Endothelial cell of umbilical vein (primary cell): ENCODE results near the gene MRTFA. TPM values are rescaled to one million over a fixed set of nuclear protein-coding genes. Genes with fewer than 3 reads are reported as not detected.

Experiments used
- BruUV-seq: library from RNA; stranded (reverse); fragments of 400-500 nt; replicated peaks from 2 replicates; lab custom pipeline; 2021; lab: Mats Ljungman, UMichigan
- CTCF ChIA-PET: fragments of 300-600, 350-600 bp; sonication (Branson Sonifier 250); formaldehyde crosslinking; loops from one replicate; lab custom pipeline; 2021; ENCODE audit warnings: antibody characterized with exemption, inconsistent platforms; lab: Charles Lee
- POLR2A ChIA-PET: fragments of 300-600, 350-600 bp; sonication (Branson Sonifier 250); formaldehyde crosslinking; loops from one replicate; lab custom pipeline; 2021; ENCODE audit warnings: antibody characterized with exemption, inconsistent platforms; lab: Charles Lee
- DNase-seq: peaks from one replicate; pipeline ENCODE4 v3.0.0-alpha.2; 2011; ENCODE audit warnings: low read depth, low spot score
- FAIRE-seq: peaks from 2 replicates; lab custom pipeline; 2011; peaks lifted over from hg19 to GRCh38; lab: Jason Lieb, UNC
- H2AFZ ChIP-seq: 2 replicates; pipeline ENCODE4 v1.6.0; 2012; ENCODE audit warnings: low read depth, low read length, control low read depth, inconsistent platforms
- H3K27ac ChIP-seq: 2 replicates; pipeline ENCODE4 v1.5.1; 2011; ENCODE audit warnings: low read depth, mild to moderate bottlenecking, control low read depth, low read length, moderate library complexity; ENCODE audit not compliant: insufficient read depth
- H3K27me3 ChIP-seq, 2 experiments: 2 replicates each; pipeline versions ENCODE4 v1.6.0 to v1.6.1; 2011; ENCODE audit warnings: low read length in 2 of 2, mixed read lengths in 1 of 2; ENCODE audit not compliant: control insufficient read depth in 2 of 2, insufficient read depth in 2 of 2
- H3K36me3 ChIP-seq, 2 experiments: 2 replicates in 1 of 2; 3 replicates in 1 of 2; pipeline ENCODE4 v1.5.1; 2011; ENCODE audit warnings: low read length in 2 of 2, mild to moderate bottlenecking in 1 of 2, moderate library complexity in 1 of 2; ENCODE audit not compliant: control insufficient read depth in 2 of 2, insufficient read depth in 2 of 2; ENCODE audit errors: extremely low read depth in 1 of 2
- H3K4me1 ChIP-seq: 3 replicates; pipeline ENCODE4 v1.5.1; 2011; ENCODE audit warnings: mild to moderate bottlenecking, low read length; ENCODE audit not compliant: control insufficient read depth, insufficient read depth; ENCODE audit errors: extremely low read depth
- H3K4me2 ChIP-seq: 2 replicates; pipeline ENCODE4 v1.6.1; 2011; ENCODE audit warnings: low read length, control low read depth, mixed read lengths; ENCODE audit not compliant: insufficient read depth
- H3K4me3 ChIP-seq, 3 experiments: fragments of 200-600 bp in 1 of 3; sonication (generic), shearing (Covaris generic) in 1 of 3; replicated peaks in 1 of 3; 2 replicates each; pipeline ENCODE4 v1.5.1; 2011 to 2016; ENCODE audit warnings: control low read depth in 3 of 3, low read length in 3 of 3, mild to moderate bottlenecking in 2 of 3, inconsistent platforms in 1 of 3, low read depth in 1 of 3, moderate library complexity in 1 of 3; ENCODE audit not compliant: insufficient read depth in 1 of 3
- H3K79me2 ChIP-seq: 2 replicates; pipeline ENCODE4 v1.6.0; 2012; ENCODE audit warnings: low read length, inconsistent platforms; ENCODE audit not compliant: control insufficient read depth, insufficient read depth
- H3K9ac ChIP-seq: replicated peaks from 2 replicates; pipeline ENCODE3; 2011; ENCODE audit warnings: low read length, control low read depth; ENCODE audit not compliant: insufficient read depth; ENCODE audit errors: extremely low read depth
- H3K9me1 ChIP-seq: replicated peaks from 3 replicates; pipeline ENCODE4 v1.6.0; 2011; ENCODE audit warnings: mild to moderate bottlenecking, low read length; ENCODE audit not compliant: control insufficient read depth, insufficient read depth; ENCODE audit errors: extremely low read depth
- H3K9me3 ChIP-seq: replicated peaks from 2 replicates; pipeline ENCODE4 v1.5.1; 2012; ENCODE audit warnings: low read length, inconsistent platforms; ENCODE audit not compliant: control insufficient read depth, insufficient read depth
- H4K20me1 ChIP-seq: replicated peaks from 2 replicates; pipeline ENCODE3; 2011; ENCODE audit warnings: mild to moderate bottlenecking, low read length; ENCODE audit not compliant: control insufficient read depth, insufficient read depth; ENCODE audit errors: extremely low read depth
- CTCF ChIP-seq, 2 donors: IDR thresholded peaks; 1 replicate in 1 of 2; 2 replicates in 1 of 2; pipeline ENCODE4 v1.5.1; 2011; ENCODE audit warnings: low read length in 2 of 2, mild to moderate bottlenecking in 2 of 2, moderate library complexity in 2 of 2, control low read depth in 1 of 2, inconsistent platforms in 1 of 2, low read depth in 1 of 2; ENCODE audit not compliant: insufficient read depth in 1 of 2; ENCODE audit errors: extremely low read depth in 1 of 2
- EZH2 ChIP-seq: IDR thresholded peaks from 2 replicates; pipeline ENCODE4 v1.6.1; 2012; ENCODE audit warnings: borderline replicate concordance, low read depth, mild to moderate bottlenecking, moderate library complexity, low read length, inconsistent platforms; ENCODE audit not compliant: severe bottlenecking
- FOS ChIP-seq: IDR thresholded peaks from 2 replicates; pipeline ENCODE4 v1.6.1; 2011; ENCODE audit warnings: mild to moderate bottlenecking, low read length, moderate library complexity, borderline replicate concordance; ENCODE audit not compliant: insufficient read depth
- GATA2 ChIP-seq: IDR thresholded peaks from 2 replicates; pipeline ENCODE4 v1.7.0; 2011; ENCODE audit warnings: low read depth, mild to moderate bottlenecking, moderate library complexity, mixed read lengths, low read length; ENCODE audit not compliant: insufficient read length, insufficient read depth
- JUN ChIP-seq: IDR thresholded peaks from 2 replicates; pipeline ENCODE4 v1.6.1; 2011; ENCODE audit warnings: borderline replicate concordance, low read depth; ENCODE audit not compliant: insufficient read length, insufficient read depth
- MAX ChIP-seq: IDR thresholded peaks from 2 replicates; pipeline ENCODE4 v1.6.1; 2011; ENCODE audit not compliant: insufficient read depth, insufficient read length
- MYC ChIP-seq: IDR thresholded peaks from one replicate; pipeline ENCODE4 v1.6.1; 2011; ENCODE audit warnings: mild to moderate bottlenecking, low read depth, low read length
- POLR2A ChIP-seq: IDR thresholded peaks from 2 replicates; pipeline ENCODE4 v1.6.1; 2012; ENCODE audit warnings: low read depth, mild to moderate bottlenecking, control low read depth, low read length
- POLR2AphosphoS5 ChIP-seq: IDR thresholded peaks from 2 replicates; pipeline ENCODE4 v1.6.1; 2012; ENCODE audit warnings: low read depth, mild to moderate bottlenecking, control low read depth, low read length, moderate library complexity; ENCODE audit not compliant: insufficient read depth
- dilution Hi-C: fragments of 300-500 bp; cut with MboI; formaldehyde crosslinking; loops from one replicate; pipeline ENCODE4 v1.15.0; 2019; ENCODE audit warnings: low sequenced_read_pairs; ENCODE audit not compliant: extremely low pct_ligation_motif_present
- intact Hi-C: fragments of 100-400 bp; cut with micrococcal nuclease; formaldehyde crosslinking; loops from one replicate; pipeline ENCODE4 v1.10.0; 2022
- polyA plus RNA-seq, 4 experiments: library from polyadenylated mRNA; depleted of rRNA in 3 of 4; stranded (reverse) in 3 of 4; unstranded in 1 of 4; fragments of >200 nt; gene quantifications; 2 replicates each; pipeline versions ENCODE4 v1.2.1 to v1.2.3, GENCODE V29; 2011 to 2012; ENCODE audit warnings: missing spikeins in 1 of 4
- total RNA-seq: library from RNA; stranded (reverse); gene quantifications from 2 replicates; pipeline ENCODE4 v1.2.3, GENCODE V29; 2021

Gene MRTFA
- total and polyA plus RNA-seq, 2 donors (not counting 3 experiments of a cell fraction or from before 2014, with no cell fraction given) = 13.6 to 44.1 TPM

- no peak overlapping the region for H3K4me2 ChIP-seq
- H2AFZ ChIP-seq = no peak overlapping the region
- intact Hi-C loops (no loop called here), dilution Hi-C loops (no loop called here)
- H3K36me3 ChIP-seq = peaks cover 4 to 66% of the 10 kb centered on the region in 2 experiments
- no TSS peak for BruUV-seq
- no peak overlapping the region for H3K9ac ChIP-seq
- TF ChIP-seq POLR2A (no peak), EZH2 (no peak), POLR2AphosphoS5 (no peak), GATA2 (no peak), CTCF (IDR thresholded peaks at IDR 0.05; ENCODE audit: extremely low read depth in 1 of 2, insufficient read depth in 1 of 2, low read depth in 1 of 2, low read length in 2 of 2) (no peak), MYC (no peak), MAX (no peak), JUN (no peak), FOS (no peak)
- H3K4me1 ChIP-seq = no peaks in the 10 kb centered on the region
- H3K9me3 ChIP-seq = no peaks in the 10 kb centered on the region
- H4K20me1 ChIP-seq = no peaks in the 10 kb centered on the region
- H3K27me3 ChIP-seq = no peaks in the 10 kb centered on the region
- POLR2A ChIA-PET = interaction anchor here (0.8 kb wide), 1 partner anchor 10 kb away, joined by 3 read pairs; no protein-coding TSS in a partner anchor
- DNase-seq (no peak), FAIRE-seq (no peak)
- H3K79me2 ChIP-seq = no peaks in the 10 kb centered on the region
- H3K9me1 ChIP-seq = no peaks in the 10 kb centered on the region
- CTCF ChIA-PET = interaction anchor here (1.4 to 3.2 kb wide), 2 partner anchors 10 to 30 kb away, joined by 3 to 9 read pairs; no protein-coding TSS in a partner anchor
- H3K4me3 ChIP-seq = no peak overlapping the region
- H3K27ac ChIP-seq = no peak overlapping the region
Observed at GRCh38 chr22:40407021-40407761, 229.3 kb downstream of the MRTFA start.
